Measurements from ENCODE around the gene MAPK9.

DNA sequence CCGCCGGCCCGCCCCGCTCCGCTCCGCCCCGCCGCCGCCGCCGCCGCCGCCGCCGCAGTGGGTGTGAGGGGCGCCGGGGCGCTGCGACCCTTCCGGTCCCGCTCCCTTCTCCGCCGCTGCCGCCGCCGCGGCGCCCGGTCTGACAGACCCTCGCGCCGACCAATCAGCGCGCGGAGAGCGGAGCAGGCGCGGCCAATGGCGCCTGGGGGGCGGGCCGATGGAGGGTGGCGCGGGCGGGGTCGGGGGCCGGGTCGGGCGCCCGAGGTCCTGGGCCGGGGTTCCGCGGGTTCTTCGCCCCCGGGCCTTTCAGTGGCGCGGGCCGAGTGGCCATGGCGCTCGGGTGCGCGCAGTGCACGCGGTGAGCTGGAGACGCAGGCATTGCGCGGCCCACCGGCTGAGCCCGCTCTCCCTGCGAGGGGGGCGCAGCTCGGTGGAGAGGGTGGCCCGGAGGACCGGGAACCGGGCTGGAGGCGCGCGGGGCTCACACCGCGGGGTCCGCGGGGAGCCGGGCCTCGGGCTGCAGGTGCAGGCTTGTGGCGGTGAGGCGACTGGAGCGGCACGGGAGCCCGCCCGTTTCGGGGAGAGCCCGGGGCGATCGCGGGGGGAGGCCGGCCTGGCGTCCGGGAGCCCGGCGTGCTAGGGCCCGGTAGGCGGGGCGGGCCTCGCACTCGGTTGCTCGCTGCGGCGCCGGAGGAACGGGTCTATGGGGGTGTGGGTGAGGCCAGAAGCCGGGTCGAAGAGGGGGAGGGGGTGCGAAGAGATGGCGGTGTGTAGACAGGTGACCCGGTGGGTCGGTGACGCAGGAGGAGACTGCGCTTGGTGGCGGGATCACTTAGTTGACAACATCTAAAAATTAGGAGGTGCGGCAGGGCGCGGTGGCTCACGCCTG lies at the start of gene MAPK9:
- TF ChIP-seq CTCF (IDR thresholded peaks at IDR 0.05), result peak in 1 of 6 experiments; percentile 20
- TF ChIP-seq POLR2AphosphoS5 (IDR thresholded peaks at IDR 0.05), result peak in 1 of 2 donors; percentile 55
- TF ChIP-seq POLR2A (IDR thresholded peaks at IDR 0.05), result peak in 2 of 4 donors; percentile 55 to 74
- no peak for TF ChIP-seq EP300 (IDR thresholded peaks at IDR 0.05)
